ENCODE results near the gene ATP6V1A.

Gene ATP6V1A

DNA sequence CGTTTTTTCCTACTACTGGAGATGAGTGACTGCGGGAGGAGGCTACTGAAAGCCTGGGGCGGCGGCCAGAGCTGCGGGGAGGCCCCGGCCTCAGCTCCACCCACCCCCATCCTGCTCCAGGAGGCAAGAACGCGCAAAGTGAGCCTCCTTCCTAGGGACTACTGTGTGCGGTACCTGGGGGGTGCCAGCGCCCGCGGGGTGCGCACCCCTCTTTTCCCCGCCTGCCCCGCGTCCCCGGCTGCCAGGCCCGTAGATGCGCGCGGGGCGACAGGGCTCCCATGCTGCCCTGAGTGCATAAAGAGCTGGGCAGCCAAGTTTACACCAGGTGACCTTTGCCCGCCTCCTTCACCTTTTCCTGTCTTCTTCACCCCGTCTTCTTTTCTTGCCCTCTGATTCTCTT, 47.9 kb upstream of the ATP6V1A start:
- no peak for TF ChIP-seq FOXM1 (IDR thresholded peaks at IDR 0.05; ENCODE audit: borderline replicate concordance, low read depth)
- no peak for TF ChIP-seq YY1 (IDR thresholded peaks at IDR 0.05; ENCODE audit: low read depth)
- TF ChIP-seq CEBPB (IDR thresholded peaks at IDR 0.05): no peak
- no peak for TF ChIP-seq REST (IDR thresholded peaks at IDR 0.05; ENCODE audit: low read depth)
- TF ChIP-seq CREB1 (IDR thresholded peaks at IDR 0.05; ENCODE audit: low read depth): no peak
- no peak for TF ChIP-seq EGR1 (IDR thresholded peaks at IDR 0.05)
- TF ChIP-seq RAD21 (IDR thresholded peaks at IDR 0.05; ENCODE audit: low read depth): no peak
- TF ChIP-seq NFIC (IDR thresholded peaks at IDR 0.05): no peak
- no peak for TF ChIP-seq EP300 (IDR thresholded peaks at IDR 0.05; ENCODE audit: borderline replicate concordance)
- no peak for TF ChIP-seq TAF1 (IDR thresholded peaks at IDR 0.05; ENCODE audit: low read depth)
- no peak for TF ChIP-seq MAX (IDR thresholded peaks at IDR 0.05)
- TF ChIP-seq, protein P1, sequence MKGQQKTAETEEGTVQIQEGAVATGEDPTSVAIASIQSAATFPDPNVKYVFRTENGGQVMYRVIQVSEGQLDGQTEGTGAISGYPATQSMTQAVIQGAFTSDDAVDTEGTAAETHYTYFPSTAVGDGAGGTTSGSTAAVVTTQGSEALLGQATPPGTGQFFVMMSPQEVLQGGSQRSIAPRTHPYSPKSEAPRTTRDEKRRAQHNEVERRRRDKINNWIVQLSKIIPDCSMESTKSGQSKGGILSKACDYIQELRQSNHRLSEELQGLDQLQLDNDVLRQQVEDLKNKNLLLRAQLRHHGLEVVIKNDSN (IDR thresholded peaks at IDR 0.05): no peak
- no peak for TF ChIP-seq ZBTB7A (IDR thresholded peaks at IDR 0.05; ENCODE audit: low read depth)
- TF ChIP-seq TCF12 (IDR thresholded peaks at IDR 0.05; ENCODE audit: low read depth): no peak
- no peak for TF ChIP-seq TEAD4 (IDR thresholded peaks at IDR 0.05)

DNA sequence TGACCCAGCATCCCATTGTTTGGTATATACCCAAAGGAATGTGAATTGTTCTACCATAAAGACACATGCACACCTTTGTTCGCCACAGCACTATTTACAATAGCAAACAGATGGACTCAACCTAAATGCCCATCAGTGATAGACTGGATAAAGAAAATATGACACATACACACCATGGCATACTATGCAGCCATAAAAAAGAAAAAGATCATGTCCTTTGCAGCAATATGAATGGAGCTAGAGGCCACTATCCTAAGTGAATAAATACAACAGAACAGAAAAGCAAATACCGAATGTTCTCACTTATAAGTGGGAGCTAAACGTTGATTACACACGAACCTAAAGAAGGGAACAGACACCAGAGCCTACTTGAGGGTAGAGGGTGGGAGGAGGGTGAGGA, 39.0 kb upstream of the ATP6V1A start:
- TF ChIP-seq EGR1 (IDR thresholded peaks at IDR 0.05): no peak
- TF ChIP-seq EP300 (IDR thresholded peaks at IDR 0.05; ENCODE audit: borderline replicate concordance): no peak
- TF ChIP-seq, protein P1 (IDR thresholded peaks at IDR 0.05): no peak

DNA sequence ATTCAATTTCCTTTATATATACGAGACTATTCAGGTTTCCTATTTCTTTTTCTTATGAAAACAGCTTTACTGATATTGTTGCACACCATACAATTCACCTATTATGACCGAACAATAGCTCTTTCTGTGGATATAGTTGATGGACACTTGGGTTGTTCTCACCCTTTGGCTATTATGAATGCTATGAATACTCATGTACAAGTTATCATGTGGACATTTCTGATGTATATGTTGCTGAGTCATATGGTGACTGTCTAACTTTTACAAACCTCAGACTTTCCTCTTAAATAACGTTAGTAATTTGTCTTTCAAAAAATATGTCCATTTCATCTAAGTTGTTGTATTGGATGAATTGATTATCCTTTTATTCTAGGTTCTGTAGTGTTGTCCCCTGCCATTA, 34.7 kb upstream of the ATP6V1A start:
- TF ChIP-seq TAF1 (IDR thresholded peaks at IDR 0.05; ENCODE audit: low read depth) (no peak), TEAD4 (IDR thresholded peaks at IDR 0.05) (no peak), FOXM1 (IDR thresholded peaks at IDR 0.05; ENCODE audit: borderline replicate concordance, low read depth) (no peak), NFIC (IDR thresholded peaks at IDR 0.05) (no peak), CREB1 (IDR thresholded peaks at IDR 0.05; ENCODE audit: low read depth) (no peak), TCF12 (IDR thresholded peaks at IDR 0.05; ENCODE audit: low read depth) (no peak), EGR1 (IDR thresholded peaks at IDR 0.05) (no peak)

DNA sequence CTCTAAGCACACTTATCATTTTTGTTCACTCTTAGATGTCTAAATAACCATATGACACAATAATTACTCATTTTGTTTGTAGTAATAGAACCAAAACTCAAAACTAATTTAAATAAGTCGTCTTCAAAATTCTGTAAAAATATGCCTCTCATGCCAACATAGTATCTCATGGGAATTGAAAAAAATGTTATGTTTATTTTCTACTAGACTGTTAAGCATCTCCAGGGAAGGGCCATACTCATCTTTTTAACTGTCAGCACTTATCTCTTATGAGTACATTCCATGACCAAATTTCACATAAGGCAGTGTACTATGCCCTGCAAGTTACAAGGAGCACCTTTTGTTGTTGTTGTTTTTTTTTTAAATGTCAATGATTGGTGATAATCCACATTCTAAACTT, 32.1 kb upstream of the ATP6V1A start:
- TF ChIP-seq, protein P1 (IDR thresholded peaks at IDR 0.05): no peak
- no peak for TF ChIP-seq FOXM1 (IDR thresholded peaks at IDR 0.05; ENCODE audit: borderline replicate concordance, low read depth)
- TF ChIP-seq TCF12 (IDR thresholded peaks at IDR 0.05; ENCODE audit: low read depth): no peak
- TF ChIP-seq ZBTB7A (IDR thresholded peaks at IDR 0.05; ENCODE audit: low read depth): no peak
- no peak for TF ChIP-seq YY1 (IDR thresholded peaks at IDR 0.05; ENCODE audit: low read depth)
- no peak for TF ChIP-seq EP300 (IDR thresholded peaks at IDR 0.05; ENCODE audit: borderline replicate concordance)
- no peak for TF ChIP-seq EGR1 (IDR thresholded peaks at IDR 0.05)
- no peak for TF ChIP-seq CREB1 (IDR thresholded peaks at IDR 0.05; ENCODE audit: low read depth)
- no peak for TF ChIP-seq NFIC (IDR thresholded peaks at IDR 0.05)
- no peak for TF ChIP-seq TEAD4 (IDR thresholded peaks at IDR 0.05)
- TF ChIP-seq RAD21 (IDR thresholded peaks at IDR 0.05; ENCODE audit: low read depth): no peak
- no peak for TF ChIP-seq CEBPB (IDR thresholded peaks at IDR 0.05)
- no peak for TF ChIP-seq MAX (IDR thresholded peaks at IDR 0.05)
- TF ChIP-seq TAF1 (IDR thresholded peaks at IDR 0.05; ENCODE audit: low read depth): no peak

DNA sequence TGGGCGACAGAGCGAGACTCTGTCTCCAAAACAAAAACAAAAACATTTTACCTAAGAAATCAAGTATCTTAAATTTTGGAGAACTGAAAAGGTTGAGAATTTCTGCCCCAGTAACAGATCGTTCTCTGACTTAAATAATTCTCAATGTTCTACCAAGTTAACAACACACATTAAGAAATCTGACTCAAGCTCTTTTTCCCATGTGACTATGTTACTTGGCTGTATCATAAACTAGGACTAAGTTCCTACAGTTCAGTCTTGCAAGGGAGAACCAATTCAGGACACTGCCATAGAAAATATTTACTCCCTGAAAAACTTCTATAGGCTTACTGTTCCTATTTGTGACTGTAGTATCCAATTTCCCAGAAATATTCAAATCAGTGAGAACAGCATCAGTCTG, 29.5 kb upstream of the ATP6V1A start:
- TF ChIP-seq CREB1 (IDR thresholded peaks at IDR 0.05; ENCODE audit: low read depth) (no peak), FOXM1 (IDR thresholded peaks at IDR 0.05; ENCODE audit: borderline replicate concordance, low read depth) (no peak), TCF12 (IDR thresholded peaks at IDR 0.05; ENCODE audit: low read depth) (no peak), MAX (IDR thresholded peaks at IDR 0.05) (no peak), RAD21 (IDR thresholded peaks at IDR 0.05; ENCODE audit: low read depth) (no peak), CEBPB (IDR thresholded peaks at IDR 0.05) (no peak), NFIC (IDR thresholded peaks at IDR 0.05) (no peak), EGR1 (IDR thresholded peaks at IDR 0.05) (no peak), ZBTB7A (IDR thresholded peaks at IDR 0.05; ENCODE audit: low read depth) (no peak), YY1 (IDR thresholded peaks at IDR 0.05; ENCODE audit: low read depth) (no peak)
- TF ChIP-seq, protein P1 (IDR thresholded peaks at IDR 0.05): no peak

DNA sequence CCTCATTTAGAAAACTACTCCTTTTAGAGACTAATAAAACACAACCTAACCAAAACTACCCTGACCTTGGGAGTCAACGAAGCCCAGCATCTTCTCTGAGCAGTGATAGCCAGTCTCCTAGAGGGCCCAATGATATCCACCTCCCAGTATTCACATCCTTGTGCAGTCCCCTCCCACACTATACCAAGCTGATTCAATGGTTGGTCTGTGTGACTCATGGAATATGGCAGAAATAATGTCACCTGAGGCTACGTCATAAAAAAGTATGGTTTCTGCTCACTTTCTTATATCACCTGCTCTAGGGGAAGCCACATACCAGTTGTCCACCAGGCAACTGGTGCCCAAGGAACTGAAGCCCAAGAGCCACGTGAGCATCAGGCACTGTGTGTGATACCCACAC, 29.0 kb upstream of the ATP6V1A start:
- no peak for TF ChIP-seq TAF1 (IDR thresholded peaks at IDR 0.05; ENCODE audit: low read depth)
- TF ChIP-seq EGR1 (IDR thresholded peaks at IDR 0.05): no peak
- no peak for TF ChIP-seq EP300 (IDR thresholded peaks at IDR 0.05; ENCODE audit: borderline replicate concordance)
- TF ChIP-seq ZBTB7A (IDR thresholded peaks at IDR 0.05; ENCODE audit: low read depth): no peak
- TF ChIP-seq, protein P1 (IDR thresholded peaks at IDR 0.05): no peak
- TF ChIP-seq YY1 (IDR thresholded peaks at IDR 0.05; ENCODE audit: low read depth): no peak
- TF ChIP-seq FOXM1 (IDR thresholded peaks at IDR 0.05; ENCODE audit: borderline replicate concordance, low read depth): no peak
- TF ChIP-seq RAD21 (IDR thresholded peaks at IDR 0.05; ENCODE audit: low read depth): no peak
- no peak for TF ChIP-seq TCF12 (IDR thresholded peaks at IDR 0.05; ENCODE audit: low read depth)
- TF ChIP-seq REST (IDR thresholded peaks at IDR 0.05; ENCODE audit: low read depth): no peak
- no peak for TF ChIP-seq TEAD4 (IDR thresholded peaks at IDR 0.05)
- no peak for TF ChIP-seq CREB1 (IDR thresholded peaks at IDR 0.05; ENCODE audit: low read depth)

All from Ishikawa (cell line).